Activated T-cell treated with anti-CD3 and anti-CD28 coated beads for 1 hour (primary cell): ENCODE measurements around the gene SUGP1.
"Not testable (repeated sequence)": the region's sequence is repeated elsewhere in the genome, so short reads cannot be mapped to it uniquely, and the experiment has no call there.

ENCODE experiments used
- DNase-seq: peaks from one replicate; pipeline ENCODE4 v3.0.0-alpha.2; 2020; ENCODE audit warnings: low read depth

Gene SUGP1

GRCh38 chr19:19262190-19263057 lies 57.9 kb downstream of the SUGP1 start:
- no peak for DNase-seq

- no peak for DNase-seq
Observed at GRCh38 chr19:19261350-19262189, 58.7 kb downstream of the SUGP1 start.

- no peak for DNase-seq
Observed at GRCh38 chr19:19260417-19261214, 59.7 kb downstream of the SUGP1 start.

GRCh38 chr19:19259741-19260140 lies 60.6 kb downstream of the SUGP1 start:
- no peak for DNase-seq

GRCh38 chr19:19258589-19259338 lies 61.5 kb downstream of the SUGP1 start:
- DNase-seq, result no peak

- no peak for DNase-seq
Observed at GRCh38 chr19:19257836-19258588, 62.3 kb downstream of the SUGP1 start.

- DNase-seq, result no peak
Observed at GRCh38 chr19:19257137-19257536, 63.2 kb downstream of the SUGP1 start.

GRCh38 chr19:19256072-19256969 lies 64.0 kb downstream of the SUGP1 start:
- no peak for DNase-seq

- DNase-seq, result not testable (repeated sequence)
Observed at GRCh38 chr19:19253409-19253808, 66.9 kb downstream of the SUGP1 start.

- DNase-seq, result no peak
Observed at GRCh38 chr19:19250196-19250801, 70.0 kb downstream of the SUGP1 start.

- no peak for DNase-seq
Observed at GRCh38 chr19:19240476-19240875, 79.8 kb downstream of the SUGP1 start.

- no peak for DNase-seq
Observed at GRCh38 chr19:19239675-19240074, 80.6 kb downstream of the SUGP1 start.

- no peak for DNase-seq
Observed at GRCh38 chr19:19238126-19238894, 82.0 kb downstream of the SUGP1 start.

GRCh38 chr19:19236173-19236572 lies 84.1 kb downstream of the SUGP1 start:
- no peak for DNase-seq

GRCh38 chr19:19234220-19234816 lies 86.0 kb downstream of the SUGP1 start:
- no peak for DNase-seq

- no peak for DNase-seq
Observed at GRCh38 chr19:19232261-19232721, 88.0 kb downstream of the SUGP1 start.

GRCh38 chr19:19230999-19231398 lies 89.3 kb downstream of the SUGP1 start:
- no peak for DNase-seq

- no peak for DNase-seq
Observed at GRCh38 chr19:19229701-19230100, 90.6 kb downstream of the SUGP1 start.
